Measurements from ENCODE around the gene GID8.

GID8 gene

GRCh38 chr20:62897666-62898065 is 40.3 kb upstream of the GID8 start:
- TF ChIP-seq CTCF (IDR thresholded peaks at IDR 0.05; ENCODE audit: control extremely low read depth, extremely low read depth, low read depth, missing control alignments): no peak
- POLR2A ChIA-PET: no interaction called here
- CTCF ChIA-PET: interaction anchor here (1.0 to 10.0 kb wide), 7 partner anchors 8 to 112 kb away, joined by 3 to 153 read pairs (median 19); no protein-coding TSS in a partner anchor
- no peak for DNase-seq (ENCODE audit: extremely low spot score)

- no peak for TF ChIP-seq CTCF (IDR thresholded peaks at IDR 0.05; ENCODE audit: control extremely low read depth, extremely low read depth, low read depth, missing control alignments)
- no peak for DNase-seq (ENCODE audit: extremely low spot score)
- ChIA-PET CTCF (interaction anchor here (1.0 to 10.0 kb wide), 7 partner anchors 9 to 111 kb away, joined by 5 to 153 read pairs (median 19); no protein-coding TSS in a partner anchor), POLR2A (interaction anchor here (0.6 kb wide), 1 partner anchor 543 kb away, joined by 4 read pairs; no protein-coding TSS in a partner anchor)
Measured at GRCh38 chr20:62898093-62898964, 39.6 kb upstream of the GID8 start.

- TF ChIP-seq CTCF (IDR thresholded peaks at IDR 0.05; ENCODE audit: control extremely low read depth, extremely low read depth, low read depth, missing control alignments): no peak
- CTCF ChIA-PET: interaction anchor here (0.7 to 10.0 kb wide), 14 partner anchors 9 to 114 kb away, joined by 3 to 153 read pairs (median 8); partner anchors contain the start of gene DIDO1
- DNase-seq (ENCODE audit: extremely low spot score): peak; percentile 74
- POLR2A ChIA-PET: no interaction called here
Measured at GRCh38 chr20:62898970-62899632, 38.8 kb upstream of the GID8 start.

- ChIA-PET POLR2A (no interaction called here), CTCF (interaction anchor here (0.7 to 10.0 kb wide), 13 partner anchors 8 to 114 kb away, joined by 3 to 153 read pairs (median 8); partner anchors contain the start of gene DIDO1)
- DNase-seq (ENCODE audit: extremely low spot score): no peak
- no peak for TF ChIP-seq CTCF (IDR thresholded peaks at IDR 0.05; ENCODE audit: control extremely low read depth, extremely low read depth, low read depth, missing control alignments)
Measured at GRCh38 chr20:62899633-62900051, 38.3 kb upstream of the GID8 start.

- TF ChIP-seq CTCF (IDR thresholded peaks at IDR 0.05; ENCODE audit: control extremely low read depth, extremely low read depth, low read depth, missing control alignments): peak; percentile 95
- CTCF ChIA-PET: interaction anchor here (0.7 to 10.0 kb wide), 15 partner anchors 8 to 113 kb away, joined by 3 to 153 read pairs (median 7); partner anchors contain the start of gene DIDO1
- POLR2A ChIA-PET: no interaction called here
- peak; percentile 89 for DNase-seq (ENCODE audit: extremely low spot score)
Measured at GRCh38 chr20:62900052-62900691, 37.8 kb upstream of the GID8 start.

Data from GM10248 (cell line).